ENCODE measurements around the gene VPS50. TPM values are rescaled to one million over a fixed set of nuclear protein-coding genes. Genes with fewer than 3 reads are reported as not detected.

The VPS50 gene
- total and polyA plus RNA-seq, 4 donors: 4.0 to 18.2 (median 11.9) TPM

DNA sequence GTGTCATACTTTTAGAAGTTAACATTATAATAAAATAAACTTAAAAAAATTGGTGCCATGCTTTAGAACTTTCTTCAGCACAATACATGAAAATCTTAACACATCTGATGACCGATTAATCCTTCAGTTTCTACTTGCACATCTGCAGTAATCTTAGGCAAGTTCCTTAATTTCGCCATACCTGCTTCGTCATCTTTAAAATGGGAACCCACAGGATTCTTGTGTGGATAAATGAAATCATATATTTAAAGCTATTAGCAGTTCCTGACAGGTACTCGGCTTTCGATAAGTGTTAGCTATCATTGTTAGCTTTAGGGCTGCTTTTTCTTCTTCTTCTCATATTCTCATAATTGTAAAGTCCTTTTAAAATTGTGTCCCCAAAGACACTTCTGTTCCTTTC lies 907 bp upstream of the VPS50 start:
- no peaks in the 10 kb centered on the region for H3K36me3 ChIP-seq (ENCODE audit: control insufficient read depth in 4 of 4, insufficient read depth in 3 of 4, low read depth in 1 of 4, low read length in 3 of 4)
- peak overlapping the region in 1 of 2 donors; percentile 75 for H3K9ac ChIP-seq (ENCODE audit: low read depth in 1 of 2, low read length in 2 of 2)
- TF ChIP-seq SP1 (IDR thresholded peaks at IDR 0.05) (no peak), REST (IDR thresholded peaks at IDR 0.05) (no peak), TAF1 (conservative IDR thresholded peaks at IDR 0.05) (no peak), ZBTB33 (IDR thresholded peaks at IDR 0.05) (no peak), FOXA2 (IDR thresholded peaks at IDR 0.05) (no peak), GABPA (IDR thresholded peaks at IDR 0.05 in 1 of 2, conservative IDR thresholded peaks at IDR 0.05 in 1 of 2) (no peak), EGR1 (IDR thresholded peaks at IDR 0.05; ENCODE audit: low read depth in 2 of 2) (no peak), HNF4G (IDR thresholded peaks at IDR 0.05) (no peak), RXRA (IDR thresholded peaks at IDR 0.05) (no peak), NR2F2 (IDR thresholded peaks at IDR 0.05) (no peak), FOXA1 (IDR thresholded peaks at IDR 0.05) (no peak), JUND (IDR thresholded peaks at IDR 0.05) (no peak), HNF4A (conservative IDR thresholded peaks at IDR 0.05) (no peak), YY1 (IDR thresholded peaks at IDR 0.05) (no peak), RAD21 (IDR thresholded peaks at IDR 0.05) (no peak)
- TF ChIP-seq, protein P1, sequence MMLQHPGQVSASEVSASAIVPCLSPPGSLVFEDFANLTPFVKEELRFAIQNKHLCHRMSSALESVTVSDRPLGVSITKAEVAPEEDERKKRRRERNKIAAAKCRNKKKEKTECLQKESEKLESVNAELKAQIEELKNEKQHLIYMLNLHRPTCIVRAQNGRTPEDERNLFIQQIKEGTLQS (IDR thresholded peaks at IDR 0.05): no peak
- TF ChIP-seq, protein P2, sequence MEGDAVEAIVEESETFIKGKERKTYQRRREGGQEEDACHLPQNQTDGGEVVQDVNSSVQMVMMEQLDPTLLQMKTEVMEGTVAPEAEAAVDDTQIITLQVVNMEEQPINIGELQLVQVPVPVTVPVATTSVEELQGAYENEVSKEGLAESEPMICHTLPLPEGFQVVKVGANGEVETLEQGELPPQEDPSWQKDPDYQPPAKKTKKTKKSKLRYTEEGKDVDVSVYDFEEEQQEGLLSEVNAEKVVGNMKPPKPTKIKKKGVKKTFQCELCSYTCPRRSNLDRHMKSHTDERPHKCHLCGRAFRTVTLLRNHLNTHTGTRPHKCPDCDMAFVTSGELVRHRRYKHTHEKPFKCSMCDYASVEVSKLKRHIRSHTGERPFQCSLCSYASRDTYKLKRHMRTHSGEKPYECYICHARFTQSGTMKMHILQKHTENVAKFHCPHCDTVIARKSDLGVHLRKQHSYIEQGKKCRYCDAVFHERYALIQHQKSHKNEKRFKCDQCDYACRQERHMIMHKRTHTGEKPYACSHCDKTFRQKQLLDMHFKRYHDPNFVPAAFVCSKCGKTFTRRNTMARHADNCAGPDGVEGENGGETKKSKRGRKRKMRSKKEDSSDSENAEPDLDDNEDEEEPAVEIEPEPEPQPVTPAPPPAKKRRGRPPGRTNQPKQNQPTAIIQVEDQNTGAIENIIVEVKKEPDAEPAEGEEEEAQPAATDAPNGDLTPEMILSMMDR (IDR thresholded peaks at IDR 0.05; ENCODE audit: low read depth, low read length, missing input control): no peak
- TF ChIP-seq, protein P3, sequence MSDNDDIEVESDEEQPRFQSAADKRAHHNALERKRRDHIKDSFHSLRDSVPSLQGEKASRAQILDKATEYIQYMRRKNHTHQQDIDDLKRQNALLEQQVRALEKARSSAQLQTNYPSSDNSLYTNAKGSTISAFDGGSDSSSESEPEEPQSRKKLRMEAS (IDR thresholded peaks at IDR 0.05): no peak
- DNase-seq (ENCODE audit: low spot score): no peak
- H3K9me3 ChIP-seq (ENCODE audit: control insufficient read depth in 4 of 4, low read length in 3 of 4): no peaks in the 10 kb centered on the region
- no peaks in the 10 kb centered on the region for H3K27me3 ChIP-seq (ENCODE audit: control insufficient read depth in 4 of 4, insufficient read depth in 4 of 4, low read length in 3 of 4)
- peak overlapping the region; percentile 72 to 100 (median 99) for H3K4me3 ChIP-seq (ENCODE audit: low read depth in 1 of 3, low read length in 3 of 3)
- peaks cover 0 to 22% (median 14%) of the 10 kb centered on the region in 4 donors for H3K4me1 ChIP-seq (ENCODE audit: control insufficient read depth in 4 of 4, insufficient read depth in 4 of 4, low read length in 3 of 4)
- no peak overlapping the region for H3K27ac ChIP-seq (ENCODE audit: low read depth in 1 of 2, low read length in 2 of 2)
- WGBS: 29% methylated on average over 5 of the region's 5 CpGs

Data from liver (tissue), 9 donors.